Adrenal gland (tissue), 12 donors: ENCODE data around the gene RTN4. TPM values are rescaled to one million over a fixed set of nuclear protein-coding genes. Genes with fewer than 3 reads are reported as not detected.
"Not testable (repeated sequence)": the region's sequence is repeated elsewhere in the genome, so short reads cannot be mapped to it uniquely, and the experiment has no call there.

Experiments
- DNase-seq, 7 donors: peaks; one replicate each; pipeline ENCODE4 v3.0.0-alpha.2; 2019 to 2020
- H3K27ac ChIP-seq, 5 donors: fragments of 200-600 bp; sonication (generic) in 4 of 5; 1 replicate in 3 of 5; 2 replicates in 2 of 5; pipeline versions ENCODE4 v1.5.1 to v1.8.0; 2016 to 2020; ENCODE audit warnings: mild to moderate bottlenecking in 1 of 5
- H3K27me3 ChIP-seq: fragments of 200-600 bp; 2 replicates; pipeline ENCODE4 v1.8.0; 2021
- H3K36me3 ChIP-seq, 2 donors: fragments of 200-600 bp; replicated peaks in 1 of 2; 1 replicate in 1 of 2; 2 replicates in 1 of 2; pipeline versions ENCODE4 v1.5.1 to v1.8.0; 2018 to 2022
- H3K4me1 ChIP-seq, 2 donors: fragments of 200-600 bp; replicated peaks in 1 of 2; 1 replicate in 1 of 2; 2 replicates in 1 of 2; pipeline versions ENCODE4 v1.5.1 to v1.8.0; 2018 to 2021
- H3K4me3 ChIP-seq, 4 donors: fragments of 200-600 bp; sonication (generic) in 3 of 4; one replicate each; pipeline ENCODE4 v1.5.1; 2016 to 2018
- H3K9me3 ChIP-seq, 3 donors: fragments of 200-600 bp; sonication (generic) in 1 of 3; replicated peaks in 1 of 3; 1 replicate in 2 of 3; 2 replicates in 1 of 3; pipeline versions ENCODE4 v1.5.1 to v1.8.0; 2016 to 2021
- POLR2A ChIP-seq, 2 donors: fragments of 450-650 bp; IDR thresholded peaks; one replicate each; pipeline ENCODE4 v1.6.1; 2017; ENCODE audit warnings: antibody characterized with exemption in 2 of 2, mild to moderate bottlenecking in 2 of 2, moderate library complexity in 1 of 2
- WGBS, 4 donors: extraction: QIAGEN DNeasy Blood & Tissue Kit in 2 of 4; methylation state at CpG; one replicate each; pipeline versions ENCODE4 v1.1.5 to v1.1.7; 2013 to 2017; 5-methylcytosine and 5-hydroxymethylcytosine counted together
- intact Hi-C, 2 donors: fragments of 100-400 bp; cut with DNase I; formaldehyde crosslinking; loops; one replicate each; pipeline versions ENCODE4 v1.14.1 to v1.15.0; 2022 to 2023
- polyA plus RNA-seq, 3 donors: library from polyadenylated mRNA; stranded (reverse); fragments of 200-250 nt in 2 of 3; fragments of 350-450 nt in 1 of 3; fragmentation: Illumina TruSeq in 1 of 3; extraction: RNeasy Lipid Tissue Mini Kit (QIAGEN cat#74804) in 1 of 3; gene quantifications; one replicate each; pipeline ENCODE4 v1.2.3, GENCODE V29; 2013 to 2014
- total RNA-seq, 9 donors: library from RNA; depleted of rRNA in 4 of 9; stranded (reverse); fragments of >200 nt in 4 of 9; fragments of 120-200 nt in 1 of 9; fragmentation: NEBNext Ultra II Directional in 1 of 9; extraction: Animal tissue kit (Norgen Biotek cat#: 25700) in 1 of 9; gene quantifications; one replicate each; pipeline versions ENCODE4 v1.1.0 to v1.2.4, GENCODE V29; 2013 to 2023
- TF ChIP-seq, protein P1 (sequence below), 6 experiments: fragments of 450-650 bp in 4 of 6; fragments of 200-600 bp in 2 of 6; sonication (generic) in 1 of 6; IDR thresholded peaks; 1 replicate in 5 of 6; 2 replicates in 1 of 6; pipeline versions ENCODE4 v1.5.1 to v1.8.0; 2016 to 2021; ENCODE audit warnings: antibody characterized with exemption in 6 of 6, mild to moderate bottlenecking in 2 of 6, moderate library complexity in 1 of 6
- donor health status: healthy with polysubstance abuse.
- donor health status: Bipolar disorder and iron deficiency.
- donor health status: DM: yes; HTN: yes; CAD: no.
- donor health status: DM: no; HTN: no; CAD: no.
- donor health status: DM: no; HTN: no; CAD: no.
- donor health status: DM: yes; HTN: yes; CAD: no.

Gene RTN4
- total and polyA plus RNA-seq, 12 donors: 114 to 694 (median 444) TPM

DNA sequence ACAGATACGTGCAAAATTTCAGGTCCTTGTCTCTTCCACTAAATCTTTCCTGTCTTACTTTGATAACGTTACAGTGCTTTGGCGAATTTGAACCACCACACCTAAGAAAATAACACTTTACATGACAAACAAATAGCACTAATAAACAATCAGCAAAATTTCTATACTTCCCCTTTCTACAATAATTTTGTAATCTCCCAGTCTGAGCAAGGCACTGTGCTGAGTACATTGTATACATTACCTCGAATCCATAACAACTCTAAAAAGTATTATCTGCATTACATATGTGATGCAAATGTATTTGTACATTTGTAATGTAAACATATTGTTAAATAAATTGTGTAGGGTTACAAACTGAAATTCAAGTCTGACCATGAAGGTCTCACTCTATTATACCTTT lies 49.9 kb downstream of the RTN4 start:
- TF ChIP-seq, protein P1, sequence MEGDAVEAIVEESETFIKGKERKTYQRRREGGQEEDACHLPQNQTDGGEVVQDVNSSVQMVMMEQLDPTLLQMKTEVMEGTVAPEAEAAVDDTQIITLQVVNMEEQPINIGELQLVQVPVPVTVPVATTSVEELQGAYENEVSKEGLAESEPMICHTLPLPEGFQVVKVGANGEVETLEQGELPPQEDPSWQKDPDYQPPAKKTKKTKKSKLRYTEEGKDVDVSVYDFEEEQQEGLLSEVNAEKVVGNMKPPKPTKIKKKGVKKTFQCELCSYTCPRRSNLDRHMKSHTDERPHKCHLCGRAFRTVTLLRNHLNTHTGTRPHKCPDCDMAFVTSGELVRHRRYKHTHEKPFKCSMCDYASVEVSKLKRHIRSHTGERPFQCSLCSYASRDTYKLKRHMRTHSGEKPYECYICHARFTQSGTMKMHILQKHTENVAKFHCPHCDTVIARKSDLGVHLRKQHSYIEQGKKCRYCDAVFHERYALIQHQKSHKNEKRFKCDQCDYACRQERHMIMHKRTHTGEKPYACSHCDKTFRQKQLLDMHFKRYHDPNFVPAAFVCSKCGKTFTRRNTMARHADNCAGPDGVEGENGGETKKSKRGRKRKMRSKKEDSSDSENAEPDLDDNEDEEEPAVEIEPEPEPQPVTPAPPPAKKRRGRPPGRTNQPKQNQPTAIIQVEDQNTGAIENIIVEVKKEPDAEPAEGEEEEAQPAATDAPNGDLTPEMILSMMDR (IDR thresholded peaks at IDR 0.05): no peak
- no peak for TF ChIP-seq POLR2A (IDR thresholded peaks at IDR 0.05)
- Histone ChIP-seq H3K27me3 (no peaks in the 10 kb centered on the region), H3K4me1 (peaks cover 12 to 41% of the 10 kb centered on the region in 2 donors), H3K9me3 (no peaks in the 10 kb centered on the region), H3K36me3 (no peaks in the 10 kb centered on the region), H3K4me3 (no peak overlapping the region), H3K27ac (peak overlapping the region in 2 of 5 donors; percentile 36 to 62)
- intact Hi-C loops: no loop called here
- no peak for DNase-seq
- WGBS, 4 donors: 41 to 48% (median 44%) methylated on average over 4 of the region's 4 CpGs

DNA sequence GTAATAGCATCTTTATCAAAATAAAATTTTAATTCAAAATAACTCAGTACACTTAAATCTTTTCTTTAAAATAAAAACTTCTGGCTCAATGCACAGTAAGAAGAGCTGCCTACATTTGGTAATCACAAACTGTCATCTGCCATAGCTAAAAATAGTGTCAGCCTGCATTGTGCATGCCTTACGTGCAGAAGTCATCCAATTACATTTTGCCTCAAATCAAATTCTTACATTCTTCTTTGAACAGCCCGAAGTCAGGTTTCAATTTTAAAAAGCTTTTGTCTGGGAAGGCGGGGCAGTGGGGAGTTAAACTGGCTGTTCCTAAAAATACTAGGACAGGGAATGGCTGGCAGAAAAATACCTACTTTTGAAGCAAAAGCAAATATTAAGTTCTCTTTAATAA lies 51.1 kb downstream of the RTN4 start:
- H3K4me3 ChIP-seq: peak overlapping the region in 1 of 4 donors; percentile 16
- WGBS, 4 donors: 4 to 5% (median 5%) methylated on average over 3 of the region's 3 CpGs
- no peaks in the 10 kb centered on the region for H3K27me3 ChIP-seq
- peak overlapping the region in 2 of 5 donors; percentile 36 to 62 for H3K27ac ChIP-seq
- TF ChIP-seq, protein P1 (IDR thresholded peaks at IDR 0.05): no peak
- no peak for TF ChIP-seq POLR2A (IDR thresholded peaks at IDR 0.05)
- DNase-seq: peak in 5 of 7 donors; percentile 33 to 41 (median 37)
- H3K36me3 ChIP-seq: no peaks in the 10 kb centered on the region
- H3K9me3 ChIP-seq: no peaks in the 10 kb centered on the region
- H3K4me1 ChIP-seq: peaks cover 12 to 45% of the 10 kb centered on the region in 2 donors
- intact Hi-C loops: no loop called here

DNA sequence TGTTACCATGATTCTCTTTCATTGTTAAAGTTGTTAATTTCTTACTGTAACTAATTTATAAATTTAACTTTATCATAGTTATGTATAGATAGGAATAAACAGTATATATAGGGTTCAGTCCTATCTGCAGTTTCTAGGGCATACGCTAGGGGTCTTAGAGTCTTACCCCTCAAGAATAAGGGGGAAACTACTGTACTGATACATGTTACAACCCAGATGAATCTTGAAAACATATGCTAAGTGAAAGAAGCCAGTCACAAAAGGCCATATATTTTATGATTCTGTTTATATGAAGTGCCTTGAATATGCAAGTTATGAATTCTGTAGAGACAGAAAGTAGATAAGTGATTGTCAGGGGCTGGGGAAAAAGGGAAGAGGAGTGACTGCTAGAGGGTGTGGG lies 52.4 kb downstream of the RTN4 start:
- no peak overlapping the region for H3K27ac ChIP-seq
- no peak overlapping the region for H3K4me3 ChIP-seq
- peaks cover 12 to 53% of the 10 kb centered on the region in 2 donors for H3K4me1 ChIP-seq
- H3K36me3 ChIP-seq: no peaks in the 10 kb centered on the region
- 84 to 94% (median 91%) methylated on average over 1 of the region's 1 CpG for WGBS, 4 donors
- TF ChIP-seq, protein P1 (IDR thresholded peaks at IDR 0.05): no peak
- TF ChIP-seq POLR2A (IDR thresholded peaks at IDR 0.05): no peak
- intact Hi-C loops: no loop called here
- no peak for DNase-seq
- no peaks in the 10 kb centered on the region for H3K9me3 ChIP-seq
- no peaks in the 10 kb centered on the region for H3K27me3 ChIP-seq

DNA sequence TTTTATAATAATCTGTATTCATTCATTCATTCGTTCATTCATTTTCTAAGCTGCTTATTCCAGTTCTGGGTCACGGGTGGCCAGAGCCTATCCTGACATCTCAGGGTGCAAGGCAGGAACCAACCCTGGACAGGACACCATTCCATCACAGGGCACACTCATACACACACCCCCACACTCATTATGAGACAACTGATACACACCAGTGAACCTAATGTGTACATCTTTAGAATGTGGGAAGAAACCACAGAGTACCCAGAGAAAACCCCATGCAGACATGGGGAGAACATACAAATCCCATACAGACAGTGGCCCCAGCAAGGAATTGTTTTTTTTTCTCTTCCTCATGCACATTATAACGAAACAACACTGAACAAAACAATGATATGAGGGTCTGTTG lies 54.7 kb downstream of the RTN4 start:
- Histone ChIP-seq H3K4me3 (no peak overlapping the region), H3K9me3 (no peaks in the 10 kb centered on the region), H3K4me1 (peaks cover 12 to 68% of the 10 kb centered on the region in 2 donors), H3K27me3 (no peaks in the 10 kb centered on the region), H3K36me3 (no peaks in the 10 kb centered on the region), H3K27ac (no peak overlapping the region)
- TF ChIP-seq, protein P1 (IDR thresholded peaks at IDR 0.05): no peak
- no peak for TF ChIP-seq POLR2A (IDR thresholded peaks at IDR 0.05)
- WGBS, 4 donors: 91 to 95% (median 93%) methylated on average over 3 of the region's 3 CpGs
- DNase-seq: no peak
- intact Hi-C loops: no loop called here

DNA sequence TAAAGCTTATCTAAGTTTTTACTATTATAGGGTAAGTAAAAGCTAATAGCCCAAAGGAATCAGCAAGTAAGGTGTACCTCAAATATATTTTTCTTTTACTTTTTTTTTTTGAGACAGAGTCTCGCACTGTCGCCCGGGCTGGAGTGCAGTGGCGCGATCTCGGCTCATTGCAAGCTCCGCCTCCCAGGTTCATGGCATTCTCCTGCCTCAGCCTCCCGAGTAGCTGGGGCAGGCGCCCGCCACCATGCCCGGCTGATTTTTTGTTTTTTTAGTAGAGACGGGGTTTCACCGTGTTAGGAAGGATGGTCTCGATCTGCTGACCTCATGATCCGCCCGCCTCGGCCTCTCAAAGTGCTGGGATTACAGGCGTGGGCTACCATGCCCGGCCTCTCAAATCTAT lies 59.6 kb downstream of the RTN4 start:
- DNase-seq, intact Hi-C loops, H3K27me3 ChIP-seq, H3K27ac ChIP-seq, H3K4me3 ChIP-seq, H3K9me3 ChIP-seq: not testable (repeated sequence)
- Histone ChIP-seq H3K36me3 (peaks cover 0 to 17% of the 10 kb centered on the region in 2 donors), H3K4me1 (peaks cover 8 to 54% of the 10 kb centered on the region in 2 donors)
- WGBS, 4 donors: 95 to 97% (median 96%) methylated on average over 19 of the region's 19 CpGs
